Iris pigment epithelial cell (primary cell): ENCODE measurements around the gene TOMM20.

Experiments
- DNase-seq: peaks from one replicate; pipeline ENCODE4 v3.0.0-alpha.2; 2011; ENCODE audit warnings: low read depth

Gene TOMM20

GRCh38 chr1:235134171-235134570, 5.5 kb upstream of the TOMM20 start:
- no peak for DNase-seq

- no peak for DNase-seq
Measured at GRCh38 chr1:235133086-235133485, 4.4 kb upstream of the TOMM20 start.

GRCh38 chr1:235131961-235132360, 3.3 kb upstream of the TOMM20 start:
- peak; percentile 24 for DNase-seq

- DNase-seq, result no peak
Measured at GRCh38 chr1:235130766-235131270, 2.2 kb upstream of the TOMM20 start.

GRCh38 chr1:235129774-235130570, 1.3 kb upstream of the TOMM20 start:
- DNase-seq, result no peak

- peak; percentile 42 for DNase-seq
Measured at GRCh38 chr1:235127732-235128455, 743 bp downstream of the TOMM20 start.

GRCh38 chr1:235127203-235127602, 1.4 kb downstream of the TOMM20 start:
- peak; percentile 15 for DNase-seq

GRCh38 chr1:235124665-235125064, 4.0 kb downstream of the TOMM20 start:
- DNase-seq, result no peak

- DNase-seq, result no peak
Measured at GRCh38 chr1:235124111-235124510, 4.5 kb downstream of the TOMM20 start.

- peak; percentile 13 for DNase-seq
Measured at GRCh38 chr1:235122348-235122747, 6.3 kb downstream of the TOMM20 start.

- no peak for DNase-seq
Measured at GRCh38 chr1:235113183-235113917, 15.3 kb downstream of the TOMM20 start.

- no peak for DNase-seq
Measured at GRCh38 chr1:235112297-235113182, 16.1 kb downstream of the TOMM20 start.

- DNase-seq, result no peak
Measured at GRCh38 chr1:235111107-235111506, 17.5 kb downstream of the TOMM20 start.

- no peak for DNase-seq
Measured at GRCh38 chr1:235108876-235109275, 19.8 kb downstream of the TOMM20 start.

GRCh38 chr1:235108185-235108593, 20.4 kb downstream of the TOMM20 start:
- no peak for DNase-seq

- no peak for DNase-seq
Measured at GRCh38 chr1:235107368-235108184, 21.1 kb downstream of the TOMM20 start.

GRCh38 chr1:235106457-235106856, 22.2 kb downstream of the TOMM20 start:
- no peak for DNase-seq

GRCh38 chr1:235105051-235106043, 23.3 kb downstream of the TOMM20 start:
- DNase-seq, result peak; percentile 20

GRCh38 chr1:235102993-235103411, 25.6 kb downstream of the TOMM20 start:
- no peak for DNase-seq
